ENCODE results near the gene MS4A1.

Gene MS4A1

GRCh38 chr11:60455531-60456042, at the start of gene MS4A1:
MS4A1 (plus strand) TSS chr11:60455847; CDS start chr11:60462375, 6,528 bp downstream.
- Histone ChIP-seq H3K79me2 (ENCODE audit: insufficient read depth, low read length) (no peaks in the 10 kb centered on the region), H2AFZ (ENCODE audit: low read length) (no peak within 1 kb of the TSS), H3K36me3 (ENCODE audit: insufficient read depth, low read length) (no peaks in the 10 kb centered on the region), H4K20me1 (ENCODE audit: insufficient read depth, low read length, poor library complexity, severe bottlenecking) (no peaks in the 10 kb centered on the region), H3F3A (ENCODE audit: low read depth) (no peaks in the 10 kb centered on the region), H3K4me3 (ENCODE audit: low read length, poor library complexity, severe bottlenecking) (no peak within 1 kb of the TSS), H3K27me3 (ENCODE audit: insufficient read depth, low read length, poor library complexity, severe bottlenecking) (no peaks in the 10 kb centered on the region), H3K9me2 (replicated peaks; ENCODE audit: low read depth, low read length) (no peaks in the 10 kb centered on the region), H3K4me2 (ENCODE audit: low read depth, low read length, poor library complexity, severe bottlenecking) (peak within 1 kb of the TSS; percentile 19), H3K9ac (ENCODE audit: low read depth, low read length, poor library complexity, severe bottlenecking) (no peak within 1 kb of the TSS), H3K9me3 (ENCODE audit: insufficient read depth, low read depth, low read length) (no peaks in the 10 kb centered on the region), H3K4me1 (ENCODE audit: insufficient read depth, low read length, poor library complexity, severe bottlenecking) (peaks cover 10% of the 10 kb centered on the region)
- TF ChIP-seq CTCF (conservative IDR thresholded peaks at IDR 0.05; ENCODE audit: low read length) = no peak
- TF ChIP-seq EZH2phosphoT487 (IDR thresholded peaks at IDR 0.05; ENCODE audit: borderline replicate concordance) = no peak

- Histone ChIP-seq H3F3A (ENCODE audit: low read depth) (no peaks in the 10 kb centered on the region), H3K9me2 (replicated peaks; ENCODE audit: low read depth, low read length) (no peaks in the 10 kb centered on the region), H3K4me1 (ENCODE audit: insufficient read depth, low read length, poor library complexity, severe bottlenecking) (no peaks in the 10 kb centered on the region), H3K79me2 (ENCODE audit: insufficient read depth, low read length) (no peaks in the 10 kb centered on the region), H3K4me3 (ENCODE audit: low read length, poor library complexity, severe bottlenecking) (no peak overlapping the region), H3K27me3 (ENCODE audit: insufficient read depth, low read length, poor library complexity, severe bottlenecking) (no peaks in the 10 kb centered on the region), H4K20me1 (ENCODE audit: insufficient read depth, low read length, poor library complexity, severe bottlenecking) (no peaks in the 10 kb centered on the region), H2AFZ (ENCODE audit: low read length) (no peak overlapping the region), H3K9ac (ENCODE audit: low read depth, low read length, poor library complexity, severe bottlenecking) (no peak overlapping the region), H3K4me2 (ENCODE audit: low read depth, low read length, poor library complexity, severe bottlenecking) (no peak overlapping the region), H3K36me3 (ENCODE audit: insufficient read depth, low read length) (no peaks in the 10 kb centered on the region), H3K9me3 (ENCODE audit: insufficient read depth, low read depth, low read length) (no peaks in the 10 kb centered on the region)
- TF ChIP-seq CTCF (conservative IDR thresholded peaks at IDR 0.05; ENCODE audit: low read length) = no peak
- TF ChIP-seq EZH2phosphoT487 (IDR thresholded peaks at IDR 0.05; ENCODE audit: borderline replicate concordance) = no peak
These were observed 35.6 kb upstream of the MS4A1 start for GRCh38 chr11:60420015-60420414.

GRCh38 chr11:60422609-60423008, 33.0 kb upstream of the MS4A1 start:
- Histone ChIP-seq H4K20me1 (ENCODE audit: insufficient read depth, low read length, poor library complexity, severe bottlenecking) (no peaks in the 10 kb centered on the region), H3K4me3 (ENCODE audit: low read length, poor library complexity, severe bottlenecking) (no peak overlapping the region), H3K9me3 (ENCODE audit: insufficient read depth, low read depth, low read length) (no peaks in the 10 kb centered on the region), H3K4me1 (ENCODE audit: insufficient read depth, low read length, poor library complexity, severe bottlenecking) (no peaks in the 10 kb centered on the region), H3K36me3 (ENCODE audit: insufficient read depth, low read length) (no peaks in the 10 kb centered on the region), H3K27me3 (ENCODE audit: insufficient read depth, low read length, poor library complexity, severe bottlenecking) (no peaks in the 10 kb centered on the region), H3F3A (ENCODE audit: low read depth) (no peaks in the 10 kb centered on the region), H2AFZ (ENCODE audit: low read length) (no peak overlapping the region), H3K4me2 (ENCODE audit: low read depth, low read length, poor library complexity, severe bottlenecking) (no peak overlapping the region), H3K9ac (ENCODE audit: low read depth, low read length, poor library complexity, severe bottlenecking) (no peak overlapping the region), H3K9me2 (replicated peaks; ENCODE audit: low read depth, low read length) (no peaks in the 10 kb centered on the region), H3K79me2 (ENCODE audit: insufficient read depth, low read length) (no peaks in the 10 kb centered on the region)
- TF ChIP-seq EZH2phosphoT487 (IDR thresholded peaks at IDR 0.05; ENCODE audit: borderline replicate concordance) (no peak), CTCF (conservative IDR thresholded peaks at IDR 0.05; ENCODE audit: low read length) (no peak)

All from Loucy (cell line).